ENCODE data around the gene SSB.
"Not testable (repeated sequence)": the region's sequence is repeated elsewhere in the genome, so short reads cannot be mapped to it uniquely, and the experiment has no call there.

SSB gene

DNA sequence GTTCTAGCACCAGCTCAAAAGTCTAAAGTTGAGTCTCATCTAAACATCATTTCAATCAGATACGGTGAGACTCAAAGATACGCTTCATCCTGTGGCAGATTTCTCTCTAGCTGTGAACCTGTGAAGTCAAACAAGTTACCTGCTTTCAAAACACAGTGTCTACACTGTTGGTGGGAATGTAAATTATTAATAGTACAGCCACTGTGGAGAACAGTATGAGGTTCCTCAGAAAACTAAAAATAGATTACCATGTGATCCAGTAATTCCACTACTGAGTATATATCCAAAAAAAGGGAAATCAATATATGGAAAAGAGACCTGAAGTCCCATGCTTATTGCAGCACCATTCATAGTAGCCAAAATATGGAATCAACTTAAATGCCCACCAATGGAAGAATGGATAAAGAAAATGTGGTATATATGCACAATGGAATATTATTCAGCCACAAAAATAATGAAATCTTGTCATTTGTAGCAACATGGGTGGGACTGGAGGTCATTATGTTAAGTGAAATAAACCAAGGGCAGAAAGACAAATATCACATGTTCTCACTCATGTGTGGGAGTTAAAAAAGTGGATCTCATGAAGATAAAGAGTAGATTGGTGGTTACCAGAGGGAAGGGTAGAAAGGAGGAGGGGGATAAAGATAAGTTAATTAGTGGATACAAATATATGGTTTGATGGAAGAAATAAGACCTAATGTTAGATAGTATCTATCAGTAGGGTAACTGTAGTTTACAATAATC lies 40.2 kb downstream of the SSB start:
- no peak for DNase-seq

DNA sequence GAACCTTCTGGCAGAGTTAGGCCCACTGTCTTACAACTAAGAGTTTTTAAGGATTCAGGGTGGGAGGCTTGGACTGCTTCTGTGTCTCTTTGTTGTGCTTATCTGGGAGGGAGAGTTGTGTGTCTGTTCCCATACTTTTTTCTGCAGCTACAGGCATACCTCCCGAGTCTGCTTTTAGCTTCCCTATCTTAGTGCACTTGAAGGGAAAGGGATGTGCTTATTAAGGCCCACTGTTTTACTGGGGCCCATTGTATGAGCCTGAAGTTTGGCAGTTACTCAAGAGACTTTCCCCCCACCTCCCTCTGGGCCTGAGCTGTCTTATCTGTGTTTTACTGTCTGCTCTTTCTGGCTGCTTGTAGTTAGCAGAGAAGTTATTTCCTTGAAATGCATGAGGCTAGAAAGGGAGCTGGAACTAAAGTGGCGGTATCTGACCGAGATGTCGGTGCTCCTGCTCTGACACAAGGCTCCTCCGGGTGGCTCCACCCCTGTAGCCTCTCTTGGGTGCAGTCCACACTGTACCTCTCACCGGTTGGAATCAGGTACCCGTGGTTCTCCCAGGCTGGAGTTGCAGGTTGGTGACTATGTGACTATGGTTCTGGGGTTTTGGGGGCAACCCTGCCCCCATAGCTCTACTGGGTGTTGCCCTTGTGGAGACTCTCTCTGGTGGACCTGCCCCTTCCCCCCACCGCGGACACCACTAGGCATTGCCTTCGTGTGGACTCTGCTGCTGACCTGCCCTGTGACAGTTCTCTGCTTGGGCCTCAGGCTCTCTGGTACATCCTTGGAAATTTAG lies 41.5 kb downstream of the SSB start:
- DNase-seq, result no peak

DNA sequence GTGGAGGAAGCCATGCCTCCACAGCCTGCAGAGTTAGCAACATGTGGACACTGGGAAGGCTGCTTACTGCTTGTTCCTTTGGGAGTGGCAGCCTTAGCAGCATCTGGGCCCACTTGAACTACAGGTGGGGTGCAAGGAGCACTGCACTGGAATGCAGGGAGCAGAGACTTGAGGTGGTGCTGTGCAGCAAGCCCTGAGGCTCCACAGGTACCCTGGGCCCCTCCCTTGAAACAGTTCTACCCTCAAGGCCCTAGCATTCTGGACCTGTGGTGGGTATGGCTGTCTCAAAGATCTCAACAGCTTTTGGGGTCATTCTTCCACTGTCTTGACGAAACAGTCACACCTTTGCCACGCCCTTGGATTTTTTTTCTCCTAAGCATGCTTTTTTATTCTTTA lies 42.1 kb downstream of the SSB start:
- DNase-seq, result no peak

DNA sequence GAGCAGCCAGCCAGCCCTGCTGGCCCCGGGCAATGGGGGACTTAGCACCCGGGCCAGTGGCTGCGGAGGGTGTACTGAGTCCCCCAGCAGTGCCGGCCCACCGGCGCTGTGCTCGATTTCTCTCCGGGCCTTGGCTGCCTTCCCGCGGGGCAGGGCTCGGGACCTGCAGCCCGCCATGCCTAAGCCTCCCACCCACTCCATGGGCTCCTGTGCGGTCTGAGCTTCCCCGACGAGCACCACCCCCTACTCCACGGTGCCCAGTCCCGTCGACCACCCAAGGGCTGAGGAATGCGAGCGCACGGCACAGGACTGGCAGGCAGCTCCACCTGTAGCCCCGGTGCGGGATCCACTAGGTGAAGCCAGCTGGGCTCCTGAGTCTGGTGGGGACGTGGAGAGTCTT lies 43.0 kb downstream of the SSB start:
- DNase-seq, result not testable (repeated sequence)

DNA sequence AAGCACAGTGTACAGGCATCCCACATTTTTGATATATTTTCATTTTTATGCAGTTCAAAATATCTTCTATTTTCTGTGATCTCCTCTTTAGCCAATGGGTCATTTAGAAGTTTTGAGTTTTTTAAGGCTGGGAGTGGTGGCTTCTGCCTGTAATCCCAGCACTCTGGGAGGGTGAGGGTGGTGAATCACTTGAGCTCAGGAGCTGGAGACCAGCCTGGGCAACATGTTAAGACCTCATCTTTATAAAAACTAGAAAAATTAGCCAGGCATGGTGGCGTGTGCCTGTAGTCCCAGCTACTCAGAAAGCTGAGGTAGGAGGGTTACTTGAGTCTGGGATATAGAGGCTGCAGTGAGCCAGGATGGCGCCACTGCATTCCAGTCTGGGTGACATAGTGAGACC lies 46.3 kb downstream of the SSB start:
- no peak for DNase-seq

DNA sequence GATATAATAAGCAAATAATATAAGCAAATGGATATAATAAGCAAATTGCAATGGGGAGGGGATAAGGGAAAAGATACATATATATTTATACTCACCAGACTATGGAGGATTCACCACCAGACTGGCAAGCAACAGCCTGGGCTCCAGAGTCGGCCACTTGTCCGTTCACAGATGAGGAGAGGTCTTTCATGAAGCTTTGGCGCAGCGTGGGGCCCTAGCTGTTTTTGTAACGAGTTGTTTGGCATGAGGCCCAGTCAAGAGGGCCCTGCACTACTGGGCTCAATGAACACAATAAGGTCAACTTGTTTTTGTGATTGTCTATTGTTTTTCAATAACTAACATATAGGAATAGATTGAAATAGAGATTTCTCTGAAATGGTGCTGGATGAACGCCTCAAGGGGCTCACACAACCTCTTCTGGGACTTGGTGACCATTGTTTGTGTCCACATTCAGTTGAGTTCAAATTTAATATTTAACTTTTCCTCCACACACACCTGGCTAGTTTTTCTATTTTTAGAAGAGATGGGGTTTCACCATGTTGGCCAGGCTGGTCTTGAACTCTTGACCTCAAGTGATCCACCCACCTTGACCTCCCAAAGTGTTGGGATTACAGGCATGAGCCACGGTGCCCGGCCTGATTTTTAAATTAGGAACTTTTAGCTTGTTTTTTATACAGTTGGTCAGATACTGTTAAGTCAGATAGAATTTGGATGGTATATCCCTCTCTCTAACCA lies 50.5 kb downstream of the SSB start:
- not testable (repeated sequence) for DNase-seq

DNA sequence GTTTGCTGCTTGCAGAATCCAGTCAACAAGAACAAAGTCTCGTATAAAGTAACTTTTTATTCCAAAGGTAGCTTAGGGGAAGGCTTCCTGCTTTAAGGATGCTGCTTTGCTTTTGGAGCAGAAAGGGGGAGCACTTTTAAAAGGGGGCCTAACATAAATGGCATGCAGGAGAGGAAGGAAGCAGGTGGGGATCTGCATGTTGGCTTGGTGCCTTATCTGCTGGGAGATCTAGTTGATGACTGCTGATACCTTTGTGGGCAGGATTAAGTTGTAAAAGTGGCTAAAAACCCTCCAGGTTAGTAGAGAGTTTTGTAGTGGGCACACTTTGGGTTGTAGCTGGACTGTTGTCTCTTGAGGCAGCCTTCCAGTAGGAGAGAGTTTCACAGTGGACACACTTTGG lies 51.0 kb downstream of the SSB start:
- no peak for DNase-seq

DNA sequence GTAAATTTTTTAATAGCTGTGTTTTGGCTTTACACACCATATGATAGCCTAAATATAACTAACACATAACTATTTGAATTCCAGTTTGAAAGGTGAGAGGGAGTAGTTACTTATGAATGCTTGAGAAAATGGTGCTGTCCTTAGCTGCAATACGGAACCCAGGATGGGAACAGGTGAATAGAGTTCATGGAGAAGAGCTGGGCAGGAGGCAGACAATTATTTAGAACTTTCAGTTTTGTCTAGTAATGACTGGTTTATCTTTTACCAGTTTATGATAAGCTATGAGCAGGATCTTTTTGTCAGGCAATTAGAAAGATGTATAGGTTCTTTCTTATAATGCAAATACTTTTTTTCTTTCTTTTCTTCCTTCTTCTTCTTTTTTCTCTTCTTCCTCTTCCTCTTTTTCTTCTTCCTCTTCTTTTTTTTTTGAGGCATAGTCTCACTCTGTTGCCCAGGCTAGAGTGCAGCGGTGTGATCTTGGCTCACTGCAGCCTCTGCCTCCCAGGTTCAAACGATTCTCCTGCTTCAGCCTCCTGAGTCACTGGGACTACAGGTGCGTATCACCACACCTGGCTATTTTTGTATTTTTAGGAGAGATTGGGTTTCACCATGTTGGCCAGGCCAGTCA lies 54.5 kb downstream of the SSB start:
- no peak for DNase-seq

DNA sequence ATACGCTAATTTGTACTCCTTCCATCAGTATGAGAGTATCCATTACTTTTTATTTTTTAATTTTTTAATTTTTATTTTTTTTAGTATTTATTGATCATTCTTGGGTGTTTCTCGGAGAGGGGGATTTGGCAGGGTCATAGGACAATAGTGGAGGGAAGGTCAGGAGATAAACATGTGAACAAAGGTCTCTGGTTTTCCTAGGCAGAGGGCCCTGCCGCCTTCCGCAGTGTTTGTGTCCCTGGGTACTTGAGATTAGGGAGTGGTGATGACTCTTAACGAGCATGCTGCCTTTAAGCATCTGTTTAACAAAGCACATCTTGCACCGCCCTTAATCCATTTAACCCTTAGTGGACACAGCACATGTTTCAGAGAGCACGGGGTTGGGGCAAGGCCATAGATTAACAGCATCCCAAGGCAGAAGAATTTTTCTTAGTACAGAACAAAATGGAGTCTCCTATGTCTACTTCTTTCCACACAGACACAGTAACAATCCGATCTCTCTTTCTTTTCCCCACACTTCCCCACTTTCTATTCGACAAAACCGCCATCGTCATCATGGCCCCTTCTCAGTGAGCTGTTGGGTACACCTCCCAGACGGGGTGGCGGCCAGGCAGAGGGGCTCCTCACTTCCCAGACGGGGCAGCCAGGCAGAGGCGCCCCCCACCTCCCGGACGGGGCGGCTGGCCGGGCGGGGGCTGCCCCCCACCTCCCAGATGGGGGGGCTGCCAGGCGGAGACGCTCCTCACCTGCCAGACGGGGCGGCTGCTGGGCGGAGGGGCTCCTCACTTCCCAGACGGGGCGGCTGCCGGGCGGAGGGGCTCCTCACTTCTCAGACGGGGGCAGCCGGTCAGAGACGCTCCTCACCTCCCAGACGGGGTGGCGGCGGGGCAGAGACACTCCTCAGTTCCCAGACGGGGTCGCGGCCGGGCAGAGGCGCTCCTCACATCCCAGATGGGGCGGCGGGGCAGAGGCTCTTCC lies 56.9 kb downstream of the SSB start:
- DNase-seq, result not testable (repeated sequence)

DNA sequence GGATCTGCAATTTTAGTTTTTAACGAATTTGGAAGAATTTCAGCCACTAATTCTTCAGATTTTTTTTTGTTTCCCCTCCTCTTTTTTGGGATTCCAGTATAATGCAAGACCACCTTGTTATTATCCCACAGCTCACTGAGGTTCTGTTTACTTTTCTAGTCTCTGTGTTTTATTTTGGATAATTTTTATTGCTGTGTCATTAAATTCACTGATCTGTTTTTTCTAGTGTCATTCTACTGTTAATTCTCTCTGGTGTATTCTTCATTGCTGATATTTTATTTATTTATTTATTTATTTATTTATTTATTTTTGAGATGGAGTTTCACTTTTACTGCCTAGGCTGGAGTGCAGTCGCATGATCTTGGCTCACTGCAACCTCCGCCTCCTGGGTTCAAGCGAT lies 60.8 kb downstream of the SSB start:
- no peak for DNase-seq

DNA sequence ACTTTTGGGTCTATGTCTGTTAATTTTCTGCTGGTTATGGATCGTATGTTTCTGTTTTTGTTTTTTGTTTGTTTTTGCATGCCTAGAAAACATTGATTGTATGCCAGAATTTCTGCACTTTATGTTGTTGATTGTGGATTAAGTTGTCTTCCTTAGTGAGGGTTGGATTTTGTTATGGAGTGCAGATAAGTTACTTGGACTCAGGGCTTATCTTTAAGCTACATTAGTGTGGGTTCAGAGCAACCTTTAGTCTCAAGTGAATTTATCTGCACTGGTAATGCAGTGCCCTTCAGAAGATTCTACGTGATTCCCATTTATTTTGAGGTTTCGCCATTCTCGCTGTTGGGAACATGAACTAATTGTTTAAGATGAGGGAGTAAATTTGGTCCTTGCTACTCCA lies 61.5 kb downstream of the SSB start:
- DNase-seq, result no peak
